ENCODE measurements around the gene EEF1AKMT4.

EEF1AKMT4 gene

DNA sequence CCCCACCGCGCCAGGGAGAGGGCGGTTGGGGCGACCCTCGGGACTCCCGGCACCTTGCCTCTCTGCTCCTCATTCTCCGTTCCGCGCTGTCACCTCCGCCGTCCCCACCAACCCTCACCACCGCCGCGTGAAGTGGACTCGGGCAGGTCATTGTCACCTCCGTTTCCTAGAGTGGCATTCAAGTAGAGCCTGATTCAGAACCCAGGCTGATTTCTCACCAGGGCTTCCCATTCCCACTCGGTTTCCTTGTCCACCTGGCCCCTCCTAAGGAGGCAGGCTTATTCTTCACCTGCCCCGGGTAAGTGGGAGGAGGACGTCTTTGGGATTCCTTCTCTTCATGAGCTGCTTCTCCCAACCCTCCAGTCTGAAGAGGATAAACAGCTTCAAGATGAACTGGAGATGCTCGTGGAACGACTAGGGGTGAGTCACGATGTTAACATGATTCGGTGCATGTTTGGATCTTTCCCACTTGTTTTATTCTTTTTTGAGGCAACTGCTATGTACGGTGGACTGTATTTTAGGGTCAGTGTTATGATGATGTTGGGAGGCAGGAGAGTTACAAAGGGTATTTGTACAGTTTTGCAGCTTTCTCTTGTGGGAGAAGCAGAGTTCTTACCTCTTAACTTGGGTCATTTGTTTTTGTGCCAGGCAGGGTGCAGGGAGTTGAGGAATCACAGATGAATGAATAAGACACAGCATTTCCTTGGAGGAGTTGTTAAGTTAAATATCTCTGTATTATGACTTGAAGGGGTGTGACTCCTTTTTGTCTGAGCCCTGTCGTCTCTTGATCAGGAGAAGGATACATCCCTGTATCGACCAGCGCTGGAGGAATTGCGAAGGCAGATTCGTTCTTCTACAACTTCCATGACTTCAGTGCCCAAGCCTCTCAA is 50.3 kb downstream of the EEF1AKMT4 start:
- DNase-seq (ENCODE audit: low read depth), result no peak

- DNase-seq (ENCODE audit: low read depth), result no peak
Measured at GRCh38 chr3:184300378-184300720, 50.9 kb downstream of the EEF1AKMT4 start.

- no peak for DNase-seq (ENCODE audit: low read depth)
Measured at GRCh38 chr3:184305577-184305976, 56.1 kb downstream of the EEF1AKMT4 start.

- no peak for DNase-seq (ENCODE audit: low read depth)
Measured at GRCh38 chr3:184306341-184306972, 57.0 kb downstream of the EEF1AKMT4 start.

DNA sequence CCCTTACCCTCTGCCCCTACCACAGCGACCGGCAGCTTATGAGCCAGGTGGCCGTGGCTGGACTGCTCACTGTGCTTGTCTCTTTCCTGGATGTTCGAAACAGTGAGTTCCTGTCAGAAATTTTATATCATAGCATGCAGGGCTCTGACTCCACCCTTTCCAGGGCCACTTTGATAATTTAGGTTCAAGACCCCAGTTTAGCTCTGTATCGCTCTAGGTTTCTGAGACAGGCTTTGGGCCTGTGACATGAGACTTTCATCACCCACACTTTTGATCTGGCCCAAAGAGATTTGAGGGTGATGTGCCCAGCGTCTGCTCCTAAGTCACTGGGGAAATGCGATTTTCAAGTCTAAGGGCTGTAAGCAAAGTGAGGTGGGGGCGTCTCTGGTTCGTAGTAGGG is 58.4 kb downstream of the EEF1AKMT4 start:
- no peak for DNase-seq (ENCODE audit: low read depth)
